GM13976 (cell line): Measurements from ENCODE around the gene GAB2.

Experiments used
- DNase-seq: peaks from one replicate; pipeline ENCODE4 v3.0.0; 2012; ENCODE audit warnings: low spot score
- CTCF ChIP-seq: IDR thresholded peaks from 2 replicates; pipeline ENCODE4 v1.5.1; 2012; ENCODE audit warnings: borderline replicate concordance, mild to moderate bottlenecking; ENCODE audit not compliant: insufficient read depth; ENCODE audit errors: extremely low read depth, missing control alignments, control extremely low read depth
- in situ Hi-C: fragments of 300-500 bp; cut with MboI; formaldehyde crosslinking; loops from one replicate; pipeline ENCODE4 v1.12.0; 2022; ENCODE audit warnings: low sequenced_read_pairs, mixed read lengths, inconsistent platforms; ENCODE audit not compliant: unreplicated experiment

Gene GAB2

GRCh38 chr11:78266451-78266850 is 151.2 kb downstream of the GAB2 start:
- no peak for DNase-seq
- no peak for TF ChIP-seq CTCF
- in situ Hi-C loops: no loop called here

GRCh38 chr11:78265326-78265725 is 152.3 kb downstream of the GAB2 start:
- DNase-seq: no peak
- TF ChIP-seq CTCF: no peak
- in situ Hi-C loops: no loop called here

GRCh38 chr11:78262691-78263090 is 154.9 kb downstream of the GAB2 start:
- TF ChIP-seq CTCF: no peak
- DNase-seq: no peak
- in situ Hi-C loops: no loop called here

GRCh38 chr11:78262238-78262637 is 155.4 kb downstream of the GAB2 start:
- no peak for DNase-seq
- in situ Hi-C loops: no loop called here
- TF ChIP-seq CTCF: no peak

GRCh38 chr11:78261828-78262227 is 155.8 kb downstream of the GAB2 start:
- in situ Hi-C loops: no loop called here
- no peak for DNase-seq
- TF ChIP-seq CTCF: no peak

- in situ Hi-C loops: no loop called here
- no peak for DNase-seq
- no peak for TF ChIP-seq CTCF
Measured at GRCh38 chr11:78261367-78261766, 156.3 kb downstream of the GAB2 start.
